A549 (cell line): ENCODE measurements around the gene MYLIP. TPM values are rescaled to one million over a fixed set of nuclear protein-coding genes. Genes with fewer than 3 reads are reported as not detected.

Source experiments
- ATAC-seq, 2 experiments: fragments of 200-7000 bp in 1 of 2; fragments of >200 bp in 1 of 2; cut with Nextera tagmentation in 1 of 2; cut with Tn5 transposase in 1 of 2; 3 replicates each; pipeline versions ENCODE4 v1.8.0 to v1.9.1; 2018 to 2020; ENCODE audit warnings: mild to moderate bottlenecking in 1 of 2, moderate library complexity in 1 of 2
- CTCF ChIA-PET: fragments of 300-600 bp; sonication (Branson Sonifier 250); formaldehyde crosslinking; extraction: SDS; loops from one replicate; lab custom pipeline; 2021; ENCODE audit warnings: antibody characterized with exemption, inconsistent platforms; lab: Yijun Ruan, JAX
- POLR2A ChIA-PET: fragments of 350-600 bp; formaldehyde crosslinking; extraction: SDS; loops from one replicate; lab custom pipeline; 2021; ENCODE audit warnings: antibody characterized with exemption, inconsistent platforms; lab: Yijun Ruan, JAX
- DNase-seq, 2 experiments: peaks; one replicate each; pipeline versions ENCODE4 v3.0.0 to v3.0.0-alpha.2; 2011 to 2016; ENCODE audit warnings: low read depth in 1 of 2, low spot score in 1 of 2
- FAIRE-seq: peaks from 2 replicates; lab custom pipeline; 2011; peaks lifted over from hg19 to GRCh38; lab: Jason Lieb, UNC
- H3K27ac ChIP-seq, 2 experiments: fragments of >200 bp; sonication (Bioruptor Twin); formaldehyde crosslinking; 3 replicates each; pipeline ENCODE4 v1.5.1; 2016 to 2017
- H3K4me1 ChIP-seq: fragments of >200 bp; sonication (Bioruptor Twin); formaldehyde crosslinking; 3 replicates; pipeline ENCODE4 v1.6.1; 2016
- H3K4me2 ChIP-seq: fragments of >200 bp; sonication (Bioruptor Twin); formaldehyde crosslinking; 3 replicates; pipeline ENCODE4 v1.6.1; 2016
- H3K4me3 ChIP-seq: fragments of >200 bp; sonication (Bioruptor Twin); formaldehyde crosslinking; 3 replicates; pipeline ENCODE4 v1.5.1; 2016
- H3K9me3 ChIP-seq: fragments of >200 bp; sonication (Bioruptor Twin); formaldehyde crosslinking; 3 replicates; pipeline ENCODE4 v1.6.1; 2016
- BHLHE40 ChIP-seq: IDR thresholded peaks from 2 replicates; pipeline ENCODE4 v1.6.1; 2012; ENCODE audit warnings: low read depth, low read length, inconsistent platforms
- CBX8 ChIP-seq: fragments of 200-600 bp; sonication (generic); IDR thresholded peaks from 2 replicates; pipeline ENCODE4 v1.6.1; 2016
- CEBPB ChIP-seq, 2 experiments: fragments of >200 bp in 1 of 2; sonication (Bioruptor Twin) in 1 of 2; formaldehyde crosslinking in 1 of 2; IDR thresholded peaks; 2 replicates each; pipeline ENCODE4 v1.6.1; 2012 to 2016
- CTCF ChIP-seq: fragments of >200 bp; sonication (Bioruptor Twin); formaldehyde crosslinking; IDR thresholded peaks from 3 replicates; pipeline ENCODE4 v1.5.1; 2016
- ELK1 ChIP-seq: fragments of 150-350 bp; IDR thresholded peaks from 2 replicates; pipeline ENCODE4 v1.6.1; 2014; ENCODE audit warnings: low read depth, mild to moderate bottlenecking, low read length
- EP300 ChIP-seq, 2 experiments: fragments of >200 bp; sonication (Bioruptor Twin); formaldehyde crosslinking; IDR thresholded peaks; 2 replicates in 1 of 2; 3 replicates in 1 of 2; pipeline ENCODE4 v1.6.1; 2016 to 2017
- MYC ChIP-seq: IDR thresholded peaks from 2 replicates; pipeline ENCODE4 v1.6.1; 2012; ENCODE audit warnings: mild to moderate bottlenecking, inconsistent platforms, low read length, improper control_type of control experiment, borderline replicate concordance
- NR3C1 ChIP-seq: fragments of >200 bp; sonication (Bioruptor Twin); formaldehyde crosslinking; IDR thresholded peaks from 3 replicates; pipeline ENCODE4 v1.6.1; 2017
- RAD21 ChIP-seq, 2 experiments: fragments of >200 bp in 1 of 2; sonication (Bioruptor Twin) in 1 of 2; formaldehyde crosslinking in 1 of 2; IDR thresholded peaks in 1 of 2; conservative IDR thresholded peaks in 1 of 2; 2 replicates in 1 of 2; 3 replicates in 1 of 2; pipeline ENCODE4 v1.6.1; 2012 to 2018; ENCODE audit warnings: inconsistent platforms in 1 of 2
- RARB ChIP-seq: fragments of 250-450 bp; sonication (Bioruptor Pico); IDR thresholded peaks from 2 replicates; pipeline ENCODE4 v1.8.0; 2021; ENCODE audit warnings: mild to moderate bottlenecking, moderate library complexity
- SMC3 ChIP-seq: fragments of >200 bp; sonication (Bioruptor Twin); formaldehyde crosslinking; IDR thresholded peaks from 3 replicates; pipeline ENCODE4 v1.6.1; 2018; ENCODE audit warnings: inconsistent platforms
- TP53 ChIP-seq: fragments of 250-450 bp; sonication (Bioruptor Pico); IDR thresholded peaks from 2 replicates; pipeline ENCODE4 v1.5.0; 2021; ENCODE audit warnings: mild to moderate bottlenecking, moderate library complexity
- ZC3H11A ChIP-seq: fragments of 450-650 bp; IDR thresholded peaks from 2 replicates; pipeline ENCODE4 v1.6.1; 2014; ENCODE audit warnings: antibody characterized with exemption, mild to moderate bottlenecking
- ZNF302 ChIP-seq: fragments of 250-450 bp; sonication (Bioruptor Pico); IDR thresholded peaks from 2 replicates; pipeline ENCODE4 v1.9.0; 2021; ENCODE audit warnings: inconsistent platforms, mild to moderate bottlenecking, moderate library complexity
- WGBS: methylation state at CpG from one replicate; pipeline ENCODE4 v1.1.6; 2017; ENCODE audit errors: missing lambda C conversion rate; 5-methylcytosine and 5-hydroxymethylcytosine counted together
- polyA plus RNA-seq, 4 experiments: library from polyadenylated mRNA; depleted of rRNA in 3 of 4; stranded (reverse); fragments of >200 nt; fragmentation: RNase III in 1 of 4; extraction: RNeasy Plus Mini Kit Qiagen cat#74134 plus additional on column Dnase treatment in 1 of 4; gene quantifications; 2 replicates in 3 of 4; 3 replicates in 1 of 4; pipeline ENCODE4 v1.2.3, GENCODE V29; 2011 to 2017

MYLIP gene
- polyA plus RNA-seq, 2 of the 4 experiments (the other 2 are of a cell fraction): 2.3 to 9.1 TPM

- TF ChIP-seq CTCF: no peak
These were observed 52.8 kb downstream of the MYLIP start (continued) for GRCh38 chr6:16181439-16182297.

- TF ChIP-seq NR3C1: no peak
- TF ChIP-seq CEBPB (IDR thresholded peaks at IDR 0.05): no peak
- no peak for TF ChIP-seq TP53 (CRISPR knock-in tag)
- no peak for TF ChIP-seq CBX8
- TF ChIP-seq BHLHE40: no peak
- peak; percentile 48 for TF ChIP-seq SMC3
- TF ChIP-seq RAD21 (conservative IDR thresholded peaks at IDR 0.05 in 1 of 2, IDR thresholded peaks at IDR 0.05 in 1 of 2): peak; percentile 54 to 59
- TF ChIP-seq RARB (CRISPR knock-in tag): no peak
- peak; percentile 60 for TF ChIP-seq CTCF
- TF ChIP-seq ZC3H11A: no peak
- WGBS: 15% methylated on average over 4 of the region's 4 CpGs
- POLR2A ChIA-PET: interaction anchor here (0.6 to 2.5 kb wide), 3 partner anchors 14 to 54 kb away, joined by 5 to 10 read pairs (median 6); partner anchors contain the start of gene MYLIP
- no peak overlapping the region for H3K4me3 ChIP-seq
- no peak overlapping the region for H3K4me2 ChIP-seq
- H3K9me3 ChIP-seq: no peaks in the 10 kb centered on the region
- no peak overlapping the region for H3K27ac ChIP-seq
- ATAC-seq: peak; percentile 30 to 48; a peak in 2 of 6 replicates
- peak; percentile 16 to 42 for DNase-seq
- no peaks in the 10 kb centered on the region for H3K4me1 ChIP-seq
- FAIRE-seq: no peak
- CTCF ChIA-PET: interaction anchor here (0.6 to 3.7 kb wide), 21 partner anchors 9 to 500 kb away, joined by 3 to 31 read pairs (median 4); partner anchors contain the start of gene MYLIP
These were observed 54.3 kb downstream of the MYLIP start for GRCh38 chr6:16183187-16183664.

GRCh38 chr6:16184129-16184528 is 55.2 kb downstream of the MYLIP start:
- TF ChIP-seq SMC3: 0 out of 3 replicates have a peak, but pooled peaks have one; percentile 22
- no peak for TF ChIP-seq ZNF302 (CRISPR knock-in tag)
- no peak for TF ChIP-seq MYC
- TF ChIP-seq RAD21 (conservative IDR thresholded peaks at IDR 0.05 in 1 of 2, IDR thresholded peaks at IDR 0.05 in 1 of 2): peak in 1 of 2 experiments; percentile 27; a peak in 2 of 5 replicates
- FAIRE-seq (no peak), DNase-seq (peak; percentile 7 to 47), ATAC-seq (peak; percentile 59 to 76; a peak in 5 of 6 replicates)
- H3K4me1 ChIP-seq: no peaks in the 10 kb centered on the region
- WGBS: 0% methylated on average over 2 of the region's 3 CpGs
- H3K4me2 ChIP-seq: no peak overlapping the region
- ChIA-PET POLR2A (interaction anchor here (2.5 kb wide), 1 partner anchor 55 kb away, joined by 10 read pairs; the partner anchor contains the start of gene MYLIP), CTCF (interaction anchor here (0.9 to 3.7 kb wide), 8 partner anchors 8 to 492 kb away, joined by 3 to 31 read pairs (median 6); no protein-coding TSS in a partner anchor)
- H3K27ac ChIP-seq: no peak overlapping the region
- no peak overlapping the region for H3K4me3 ChIP-seq
- no peaks in the 10 kb centered on the region for H3K9me3 ChIP-seq

DNA sequence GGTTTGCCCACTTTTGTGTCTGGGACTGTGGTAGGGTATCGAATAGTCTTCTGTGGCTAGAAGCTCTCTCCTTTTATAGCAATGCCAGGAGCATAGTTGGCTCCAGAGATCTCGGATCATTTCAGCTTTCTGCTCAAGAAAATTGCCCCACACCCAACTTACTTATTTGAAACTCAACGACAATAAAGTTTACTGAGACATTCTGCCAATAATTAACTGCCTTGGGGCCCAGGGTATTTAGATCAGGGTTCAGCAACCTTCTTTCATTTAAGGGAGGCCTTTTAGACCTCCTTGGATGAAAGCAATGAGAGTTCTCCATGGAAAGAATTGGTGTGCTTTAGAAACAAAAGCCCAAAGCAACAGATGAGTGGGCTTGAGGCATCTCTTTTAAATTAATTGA is 55.7 kb downstream of the MYLIP start:
- Histone ChIP-seq H3K4me1 (no peaks in the 10 kb centered on the region), H3K4me3 (no peak overlapping the region), H3K4me2 (no peak overlapping the region), H3K9me3 (no peaks in the 10 kb centered on the region), H3K27ac (no peak overlapping the region)
- CTCF ChIA-PET: interaction anchor here (0.9 to 3.7 kb wide), 4 partner anchors 7 to 492 kb away, joined by 3 to 31 read pairs (median 6); no protein-coding TSS in a partner anchor
- 19% methylated on average over 3 of the region's 3 CpGs for WGBS
- no peak for DNase-seq
- no peak for FAIRE-seq
- no peak for ATAC-seq
- TF ChIP-seq EP300 (IDR thresholded peaks at IDR 0.05): no peak
- TF ChIP-seq ELK1: no peak
- TF ChIP-seq SMC3: no peak
- POLR2A ChIA-PET: interaction anchor here (2.5 kb wide), 1 partner anchor 56 kb away, joined by 10 read pairs; the partner anchor contains the start of gene MYLIP
